Endothelial cell of umbilical vein (primary cell): ENCODE results near the gene C5orf58.
"Not testable (repeated sequence)": the region's sequence is repeated elsewhere in the genome, so short reads cannot be mapped to it uniquely, and the experiment has no call there.

Source experiments
- EZH2 ChIP-seq: IDR thresholded peaks from 2 replicates; pipeline ENCODE4 v1.6.1; 2012; ENCODE audit warnings: borderline replicate concordance, low read depth, mild to moderate bottlenecking, moderate library complexity, low read length, inconsistent platforms; ENCODE audit not compliant: severe bottlenecking
- MAX ChIP-seq: IDR thresholded peaks from 2 replicates; pipeline ENCODE4 v1.6.1; 2011; ENCODE audit not compliant: insufficient read depth, insufficient read length
- POLR2AphosphoS5 ChIP-seq: IDR thresholded peaks from 2 replicates; pipeline ENCODE4 v1.6.1; 2012; ENCODE audit warnings: low read depth, mild to moderate bottlenecking, control low read depth, low read length, moderate library complexity; ENCODE audit not compliant: insufficient read depth
- TF ChIP-seq, protein P1 (sequence below), 2 donors: IDR thresholded peaks; 1 replicate in 1 of 2; 2 replicates in 1 of 2; pipeline ENCODE4 v1.5.1; 2011; ENCODE audit warnings: low read length in 2 of 2, mild to moderate bottlenecking in 2 of 2, moderate library complexity in 2 of 2, control low read depth in 1 of 2, inconsistent platforms in 1 of 2, low read depth in 1 of 2; ENCODE audit not compliant: insufficient read depth in 1 of 2; ENCODE audit errors: extremely low read depth in 1 of 2

GRCh38 chr5:170248931-170249227, 16.1 kb downstream of the C5orf58 start:
- TF ChIP-seq, protein P1, sequence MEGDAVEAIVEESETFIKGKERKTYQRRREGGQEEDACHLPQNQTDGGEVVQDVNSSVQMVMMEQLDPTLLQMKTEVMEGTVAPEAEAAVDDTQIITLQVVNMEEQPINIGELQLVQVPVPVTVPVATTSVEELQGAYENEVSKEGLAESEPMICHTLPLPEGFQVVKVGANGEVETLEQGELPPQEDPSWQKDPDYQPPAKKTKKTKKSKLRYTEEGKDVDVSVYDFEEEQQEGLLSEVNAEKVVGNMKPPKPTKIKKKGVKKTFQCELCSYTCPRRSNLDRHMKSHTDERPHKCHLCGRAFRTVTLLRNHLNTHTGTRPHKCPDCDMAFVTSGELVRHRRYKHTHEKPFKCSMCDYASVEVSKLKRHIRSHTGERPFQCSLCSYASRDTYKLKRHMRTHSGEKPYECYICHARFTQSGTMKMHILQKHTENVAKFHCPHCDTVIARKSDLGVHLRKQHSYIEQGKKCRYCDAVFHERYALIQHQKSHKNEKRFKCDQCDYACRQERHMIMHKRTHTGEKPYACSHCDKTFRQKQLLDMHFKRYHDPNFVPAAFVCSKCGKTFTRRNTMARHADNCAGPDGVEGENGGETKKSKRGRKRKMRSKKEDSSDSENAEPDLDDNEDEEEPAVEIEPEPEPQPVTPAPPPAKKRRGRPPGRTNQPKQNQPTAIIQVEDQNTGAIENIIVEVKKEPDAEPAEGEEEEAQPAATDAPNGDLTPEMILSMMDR (IDR thresholded peaks at IDR 0.05; ENCODE audit: extremely low read depth in 1 of 2, insufficient read depth in 1 of 2, low read depth in 1 of 2, low read length in 2 of 2), result not testable (repeated sequence)
- not testable (repeated sequence) for TF ChIP-seq EZH2, POLR2AphosphoS5, MAX
